Transverse colon (tissue), 4 donors: ENCODE measurements around the gene HOXA3. TPM values are rescaled to one million over a fixed set of nuclear protein-coding genes. Genes with fewer than 3 reads are reported as not detected.

Experiments
- DNase-seq: peaks from one replicate; pipeline ENCODE4 v3.0.0-alpha.2; 2019
- H3K27ac ChIP-seq, 4 donors: fragments of 200-600 bp; sonication (generic); 2 replicates each; pipeline ENCODE4 v1.5.1; 2016 to 2018; ENCODE audit warnings: inconsistent platforms in 4 of 4
- H3K27me3 ChIP-seq: fragments of 200-600 bp; sonication (generic); 2 replicates; pipeline ENCODE4 v1.5.1; 2017; ENCODE audit warnings: inconsistent platforms
- H3K36me3 ChIP-seq, 4 donors: fragments of 200-600 bp; sonication (generic); 2 replicates each; pipeline ENCODE4 v1.5.1; 2017 to 2019; ENCODE audit warnings: inconsistent platforms in 4 of 4
- H3K4me1 ChIP-seq, 4 donors: fragments of 200-600 bp; sonication (generic); 2 replicates each; pipeline ENCODE4 v1.5.1; 2017 to 2020; ENCODE audit warnings: inconsistent platforms in 4 of 4
- H3K4me3 ChIP-seq, 4 donors: fragments of 200-600 bp; sonication (generic); 1 replicate in 1 of 4; 2 replicates in 3 of 4; pipeline versions ENCODE4 v1.5.1 to v1.6.1; 2017 to 2019; ENCODE audit warnings: inconsistent platforms in 4 of 4
- H3K9me3 ChIP-seq, 2 donors: fragments of 200-600 bp; sonication (generic); 2 replicates each; pipeline ENCODE4 v1.5.1; 2017 to 2019; ENCODE audit warnings: inconsistent platforms in 2 of 2
- CTCF ChIP-seq, 5 experiments: fragments of 200-600 bp in 3 of 5; fragments of 450-650 bp in 2 of 5; sonication (generic) in 3 of 5; IDR thresholded peaks; 1 replicate in 2 of 5; 2 replicates in 3 of 5; pipeline ENCODE4 v1.5.1; 2016 to 2017; ENCODE audit warnings: antibody characterized with exemption in 5 of 5, inconsistent platforms in 3 of 5, mild to moderate bottlenecking in 2 of 5, moderate library complexity in 1 of 5
- EP300 ChIP-seq: sonication (generic); formaldehyde crosslinking; IDR thresholded peaks from one replicate; pipeline ENCODE4 v1.6.1; 2017; ENCODE audit warnings: antibody characterized with exemption, low read depth
- POLR2A ChIP-seq: fragments of 450-650 bp; IDR thresholded peaks from one replicate; pipeline ENCODE4 v1.6.1; 2016; ENCODE audit warnings: antibody characterized with exemption, mild to moderate bottlenecking, moderate library complexity
- POLR2AphosphoS5 ChIP-seq, 3 donors: sonication (generic); formaldehyde crosslinking; IDR thresholded peaks; one replicate each; pipeline ENCODE4 v1.6.1; 2016; ENCODE audit warnings: antibody characterized with exemption in 3 of 3
- WGBS, 2 donors: methylation state at CpG; one replicate each; pipeline ENCODE4 v1.1.5; 2018; ENCODE audit warnings: low coverage in 1 of 2; 5-methylcytosine and 5-hydroxymethylcytosine counted together
- in situ Hi-C, 4 donors: fragments of 200-750 bp; cut with MboI; loops; one replicate each; pipeline versions ENCODE4 v1.15.0 to v1.15.1; 2017; ENCODE audit warnings: low sequenced_read_pairs in 3 of 4, low pct_ligation_motif_present in 1 of 4, low pct_unique_long_range_greater_than_20kb in 1 of 4
- intact Hi-C: fragments of 100-400 bp; cut with DNase I; formaldehyde crosslinking; loops from one replicate; pipeline ENCODE4 v1.15.1; 2023; ENCODE audit warnings: low total_unique reads
- total RNA-seq, 4 donors: library from RNA; depleted of rRNA; stranded (reverse); fragments of >200 nt; gene quantifications; one replicate each; pipeline ENCODE4 v1.1.0, GENCODE V29; 2016

HOXA3 gene
- total RNA-seq, 4 donors from 2014 or later, result 14.1 to 27.3 (median 15.7) TPM

GRCh38 chr7:27106181-27106900, 46.0 kb downstream of the HOXA3 start:
- Histone ChIP-seq H3K36me3 (no peaks in the 10 kb centered on the region), H3K27me3 (no peaks in the 10 kb centered on the region), H3K4me3 (peak overlapping the region in 3 of 4 donors; percentile 21 to 36 (median 25)), H3K27ac (peak overlapping the region; percentile 90 to 96 (median 92)), H3K9me3 (no peaks in the 10 kb centered on the region), H3K4me1 (peaks cover 3 to 91% (median 37%) of the 10 kb centered on the region in 4 donors)
- no peak for DNase-seq
- intact Hi-C loops (loop anchor here (5.0 kb wide), 1 partner anchor 41 kb away; the partner anchor contains the start of gene HOXA6), in situ Hi-C loops (no loop called here)
- TF ChIP-seq EP300 (no peak), POLR2A (peak; percentile 23), POLR2AphosphoS5 (IDR thresholded peaks at IDR 0.05) (peak in 1 of 3 donors; percentile 3), CTCF (IDR thresholded peaks at IDR 0.05) (no peak)
- WGBS, 2 donors, result 20 to 40% methylated on average over 1 to 44 of the region's 44 CpGs

GRCh38 chr7:27105301-27106031, 46.9 kb downstream of the HOXA3 start:
- Histone ChIP-seq H3K36me3 (no peaks in the 10 kb centered on the region), H3K9me3 (no peaks in the 10 kb centered on the region), H3K27me3 (no peaks in the 10 kb centered on the region), H3K4me3 (no peak overlapping the region), H3K4me1 (peaks cover 3 to 88% (median 35%) of the 10 kb centered on the region in 4 donors), H3K27ac (peak overlapping the region; percentile 90 to 96 (median 92))
- intact Hi-C loops, result loop anchor here (5.0 kb wide), 1 partner anchor 42 kb away; the partner anchor contains the start of gene HOXA6
- WGBS, 2 donors, result 79 to 81% methylated on average over 13 of the region's 13 CpGs
- TF ChIP-seq POLR2AphosphoS5 (IDR thresholded peaks at IDR 0.05) (no peak), CTCF (IDR thresholded peaks at IDR 0.05) (no peak), POLR2A (no peak), EP300 (no peak)
- DNase-seq, result no peak
- in situ Hi-C loops, result no loop called here

DNA sequence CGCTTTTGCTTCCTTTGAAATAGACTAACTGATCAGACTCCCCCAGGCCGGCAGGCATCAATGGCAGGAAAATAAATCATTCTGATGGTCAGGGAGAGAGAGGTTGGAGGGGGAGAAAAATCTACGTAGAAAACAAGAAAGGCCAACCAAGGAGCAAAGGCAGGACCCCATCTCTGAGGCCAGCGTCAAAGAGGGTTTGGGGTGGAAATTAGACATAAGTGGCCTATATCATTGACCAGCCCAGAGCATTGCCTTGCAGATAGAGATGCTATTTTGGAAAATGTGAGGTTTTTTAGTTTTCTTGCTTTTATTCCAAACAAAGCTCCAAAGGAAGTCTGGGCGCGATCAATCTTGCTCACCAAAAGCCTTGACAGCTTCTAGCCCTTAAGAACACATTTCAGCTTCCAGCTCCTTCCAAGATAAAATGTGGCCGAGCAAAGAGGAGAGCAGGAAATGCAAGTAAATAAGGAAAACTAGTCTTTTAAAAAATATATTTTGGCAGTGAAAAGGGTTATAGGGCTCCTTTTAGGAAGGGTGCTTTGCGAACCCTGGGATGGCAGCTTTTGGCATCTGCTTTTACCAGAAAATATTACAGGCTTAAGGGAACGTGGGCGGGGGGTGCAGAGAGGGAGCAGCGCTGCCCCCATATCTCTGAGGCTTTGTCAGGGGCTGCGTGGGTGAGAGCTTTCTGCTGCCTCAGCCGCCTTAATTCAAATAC, 47.9 kb downstream of the HOXA3 start:
- no peak for DNase-seq
- 66 to 74% methylated on average over 7 to 13 of the region's 13 CpGs for WGBS, 2 donors
- no peaks in the 10 kb centered on the region for H3K9me3 ChIP-seq
- H3K4me3 ChIP-seq, result no peak overlapping the region
- peaks cover 8 to 88% (median 36%) of the 10 kb centered on the region in 4 donors for H3K4me1 ChIP-seq
- H3K27ac ChIP-seq, result peak overlapping the region; percentile 90 to 96 (median 92)
- TF ChIP-seq CTCF (IDR thresholded peaks at IDR 0.05) (no peak), POLR2A (no peak), POLR2AphosphoS5 (IDR thresholded peaks at IDR 0.05) (no peak), EP300 (no peak)
- in situ Hi-C loops (no loop called here), intact Hi-C loops (loop anchor here (5.0 kb wide), 1 partner anchor 43 kb away; the partner anchor contains the start of gene HOXA6)
- H3K27me3 ChIP-seq, result no peaks in the 10 kb centered on the region
- no peaks in the 10 kb centered on the region for H3K36me3 ChIP-seq
